ENCODE measurements around the gene NDUFA12.

The NDUFA12 gene

DNA sequence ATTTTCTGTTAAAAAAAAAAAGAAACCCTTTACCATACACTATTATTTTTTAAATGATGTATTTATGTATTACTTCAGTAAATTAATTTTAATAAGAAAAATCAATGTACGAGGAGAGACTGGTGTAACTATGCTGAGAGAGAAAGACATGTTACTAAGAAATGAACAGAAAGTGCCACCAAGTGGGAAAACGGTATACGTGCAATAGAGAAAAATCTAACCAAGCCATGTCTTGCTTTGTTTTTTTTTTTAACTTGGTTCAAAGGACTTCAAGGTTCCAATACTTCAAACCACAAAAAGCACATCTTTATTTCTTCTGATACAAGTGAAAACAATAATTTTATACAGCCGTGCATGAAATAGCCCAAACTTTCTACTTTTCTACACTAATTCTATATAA, 22.9 kb downstream of the NDUFA12 start:
- DNase-seq (ENCODE audit: low read depth), result no peak

DNA sequence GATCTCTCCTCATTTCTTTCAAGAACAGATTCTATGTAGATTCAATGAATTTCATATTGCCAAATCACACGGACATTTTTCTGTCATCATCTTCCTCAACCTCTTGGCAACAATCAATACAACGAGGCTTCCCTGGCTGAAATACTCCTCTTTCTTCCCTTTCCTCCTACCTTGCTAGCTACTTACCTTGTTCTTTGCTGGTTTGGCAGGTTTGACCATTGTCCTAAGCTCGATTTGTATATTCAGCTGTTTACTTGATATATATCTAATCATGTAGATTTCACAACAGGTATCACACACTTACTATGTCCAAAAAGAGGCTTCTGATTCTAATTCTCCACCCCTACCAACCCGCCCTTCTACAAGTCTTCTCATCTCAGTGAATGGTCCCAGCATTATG, 23.6 kb downstream of the NDUFA12 start:
- no peak for DNase-seq (ENCODE audit: low read depth)

DNA sequence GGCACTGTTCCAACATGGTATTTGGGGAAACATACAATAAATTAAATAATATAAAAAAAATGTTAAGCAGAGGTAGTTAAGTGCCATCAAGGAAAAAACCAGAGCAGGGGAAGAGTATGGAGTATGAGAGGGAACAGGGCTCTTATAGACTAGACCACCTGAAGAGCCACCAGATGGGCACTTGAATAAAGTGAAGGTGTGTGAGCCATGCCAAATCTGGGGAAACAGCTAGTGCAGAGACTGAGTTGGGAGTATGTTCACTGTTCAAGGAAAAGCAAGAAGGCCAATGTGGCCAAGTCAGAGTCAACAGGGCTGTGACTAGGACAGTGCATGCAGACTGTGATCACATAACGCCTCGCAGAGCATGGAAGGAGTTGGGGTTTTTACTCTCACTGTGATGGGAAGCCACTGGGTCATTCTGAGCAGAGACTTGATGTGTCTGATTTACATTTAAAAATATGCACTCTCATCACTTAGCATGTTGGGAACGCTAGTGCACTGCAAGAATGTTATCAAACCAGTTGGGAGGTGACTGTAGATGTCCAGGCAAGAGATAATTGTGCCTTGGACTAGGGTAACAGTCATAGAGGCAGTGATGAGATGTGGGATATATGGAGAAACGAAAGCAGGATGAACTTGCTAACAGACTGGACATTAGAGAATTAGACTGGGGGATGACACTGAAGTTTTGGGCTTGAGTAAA, 25.6 kb downstream of the NDUFA12 start:
- DNase-seq (ENCODE audit: low read depth), result no peak

GRCh38 chr12:94973221-94973620, 30.3 kb downstream of the NDUFA12 start:
- DNase-seq (ENCODE audit: low read depth), result no peak

DNA sequence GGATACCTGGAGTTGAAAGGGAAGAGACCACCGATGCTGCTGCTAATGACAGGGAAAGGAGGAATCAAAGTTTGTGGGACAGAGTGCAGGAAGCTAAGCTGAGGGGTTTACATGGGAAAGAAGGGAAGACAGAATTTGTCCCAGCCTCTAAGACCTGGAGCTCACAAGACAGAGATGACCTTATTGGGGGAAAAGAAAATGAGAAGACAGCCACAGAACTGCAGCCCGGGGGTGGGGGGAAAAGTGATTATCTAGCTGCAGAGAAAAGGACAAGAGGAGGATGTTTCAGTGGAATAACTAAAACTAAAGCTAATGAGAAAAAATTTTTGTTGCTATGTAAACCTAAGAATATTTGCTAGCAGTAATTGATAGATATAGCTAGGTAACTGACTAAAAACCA, 30.7 kb downstream of the NDUFA12 start:
- no peak for DNase-seq (ENCODE audit: low read depth)

- no peak for DNase-seq (ENCODE audit: low read depth)
Measured at GRCh38 chr12:94971923-94972322, 31.6 kb downstream of the NDUFA12 start.

DNA sequence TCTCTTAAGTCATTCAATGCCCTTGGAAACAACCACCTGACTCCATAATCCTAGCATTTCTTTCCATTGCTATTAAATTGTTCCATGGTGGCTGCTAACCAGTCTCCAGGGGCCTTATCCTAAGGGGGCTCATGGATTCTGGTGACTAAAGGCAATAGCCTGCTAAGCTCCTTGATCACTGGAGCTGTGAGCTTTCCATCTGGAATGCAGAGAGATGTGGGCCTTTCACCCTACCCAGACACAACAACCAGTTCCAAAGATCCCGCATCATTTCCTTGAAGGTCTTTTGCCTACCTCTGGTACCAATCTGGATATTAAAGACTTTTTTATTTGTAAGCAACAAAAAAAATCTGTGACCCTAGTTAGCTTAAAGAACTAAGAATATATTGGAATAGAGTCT, 32.9 kb downstream of the NDUFA12 start:
- DNase-seq (ENCODE audit: low read depth), result no peak

GRCh38 chr12:94969424-94969823, 34.1 kb downstream of the NDUFA12 start:
- DNase-seq (ENCODE audit: low read depth), result no peak

- no peak for DNase-seq (ENCODE audit: low read depth)
Measured at GRCh38 chr12:94965982-94966630, 37.4 kb downstream of the NDUFA12 start.

GRCh38 chr12:94963649-94964048, 39.8 kb downstream of the NDUFA12 start:
- no peak for DNase-seq (ENCODE audit: low read depth)

- DNase-seq (ENCODE audit: low read depth), result no peak
Measured at GRCh38 chr12:94962670-94963069, 40.8 kb downstream of the NDUFA12 start.

DNA sequence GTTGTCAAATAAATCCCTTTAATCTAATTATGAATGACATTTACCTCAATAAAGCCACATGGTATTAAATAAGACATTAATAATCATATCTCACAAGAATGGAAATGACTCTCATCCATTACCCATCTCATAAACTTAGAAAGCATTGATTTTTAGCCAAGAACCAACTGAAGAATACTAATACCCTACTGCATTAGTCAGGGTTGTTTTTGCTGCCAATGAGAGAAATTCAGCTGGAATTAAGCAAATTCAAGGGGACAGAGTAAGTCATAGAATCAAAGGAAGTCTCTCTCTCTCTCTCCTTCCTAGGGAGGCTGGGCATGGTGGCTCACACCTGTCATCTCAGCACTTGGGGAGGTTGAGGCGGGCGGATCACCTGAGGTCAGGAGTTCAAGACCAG, 41.6 kb downstream of the NDUFA12 start:
- no peak for DNase-seq (ENCODE audit: low read depth)

GRCh38 chr12:94961256-94961824, 42.2 kb downstream of the NDUFA12 start:
- DNase-seq (ENCODE audit: low read depth), result no peak

GRCh38 chr12:94957006-94957405, 46.5 kb downstream of the NDUFA12 start:
- DNase-seq (ENCODE audit: low read depth), result no peak

DNA sequence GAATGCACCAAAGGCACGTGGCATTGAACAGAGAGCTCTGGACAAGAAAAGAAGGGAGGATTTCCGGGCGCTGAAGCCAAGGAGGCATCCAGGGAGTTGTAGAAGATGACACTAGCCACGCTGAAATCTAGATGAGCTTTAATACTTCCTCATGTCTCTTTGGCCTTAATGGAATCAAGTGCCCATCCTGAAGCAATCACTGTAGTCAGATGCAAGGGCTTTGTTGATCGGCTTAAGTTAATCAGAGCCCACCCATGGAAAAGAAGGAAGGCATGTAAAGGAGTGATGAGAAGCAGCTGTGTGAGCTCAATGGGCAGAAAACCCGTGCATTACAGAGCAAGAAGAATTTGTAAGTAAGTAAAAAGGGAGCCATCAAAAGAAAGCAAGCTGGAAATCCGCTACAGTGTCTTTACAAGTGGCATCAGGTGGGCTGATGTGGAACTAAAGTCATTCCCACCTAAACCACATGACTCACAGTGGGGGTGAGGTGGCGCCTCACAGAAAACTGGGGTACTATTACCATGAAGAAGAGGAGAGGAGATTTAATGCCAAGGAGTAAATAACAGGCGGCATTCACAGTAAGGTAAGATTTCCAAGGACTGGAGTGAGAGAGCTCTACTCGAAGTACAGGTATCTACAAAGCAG, 48.4 kb downstream of the NDUFA12 start:
- DNase-seq (ENCODE audit: low read depth), result no peak

DNA sequence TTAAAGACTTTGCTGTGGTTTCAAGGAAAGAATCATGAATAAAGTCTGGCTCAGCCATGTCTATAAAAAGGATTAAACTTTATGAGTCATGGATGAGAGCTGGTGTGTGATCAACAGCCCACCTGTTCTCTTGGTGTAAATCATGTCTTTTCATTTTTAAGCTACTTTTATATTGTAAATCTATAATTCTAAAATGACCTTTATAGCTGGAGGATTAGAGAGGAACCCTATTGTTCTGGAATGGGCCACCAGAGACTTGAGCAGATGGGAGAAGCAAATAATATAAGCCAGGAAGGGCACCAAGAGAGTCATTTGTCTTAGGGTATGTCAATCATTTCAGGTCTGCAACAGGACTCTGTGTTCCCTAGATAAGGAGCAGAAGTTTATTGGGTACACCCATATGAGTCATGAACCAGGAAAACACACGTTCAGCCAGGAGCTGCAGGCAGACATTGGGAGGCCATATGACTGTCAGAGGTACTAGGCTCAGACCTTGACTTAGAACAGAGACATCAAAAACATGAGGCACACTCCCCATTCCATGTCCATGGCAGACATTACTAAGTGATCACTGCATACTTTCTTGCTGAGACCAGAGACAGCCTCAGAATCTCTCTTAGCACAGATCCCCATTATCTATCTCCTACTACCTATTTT, 49.3 kb downstream of the NDUFA12 start:
- DNase-seq (ENCODE audit: low read depth), result no peak

- no peak for DNase-seq (ENCODE audit: low read depth)
Measured at GRCh38 chr12:94952325-94952724, 51.2 kb downstream of the NDUFA12 start.

- DNase-seq (ENCODE audit: low read depth), result no peak
Measured at GRCh38 chr12:94951071-94951934, 52.2 kb downstream of the NDUFA12 start.

DNA sequence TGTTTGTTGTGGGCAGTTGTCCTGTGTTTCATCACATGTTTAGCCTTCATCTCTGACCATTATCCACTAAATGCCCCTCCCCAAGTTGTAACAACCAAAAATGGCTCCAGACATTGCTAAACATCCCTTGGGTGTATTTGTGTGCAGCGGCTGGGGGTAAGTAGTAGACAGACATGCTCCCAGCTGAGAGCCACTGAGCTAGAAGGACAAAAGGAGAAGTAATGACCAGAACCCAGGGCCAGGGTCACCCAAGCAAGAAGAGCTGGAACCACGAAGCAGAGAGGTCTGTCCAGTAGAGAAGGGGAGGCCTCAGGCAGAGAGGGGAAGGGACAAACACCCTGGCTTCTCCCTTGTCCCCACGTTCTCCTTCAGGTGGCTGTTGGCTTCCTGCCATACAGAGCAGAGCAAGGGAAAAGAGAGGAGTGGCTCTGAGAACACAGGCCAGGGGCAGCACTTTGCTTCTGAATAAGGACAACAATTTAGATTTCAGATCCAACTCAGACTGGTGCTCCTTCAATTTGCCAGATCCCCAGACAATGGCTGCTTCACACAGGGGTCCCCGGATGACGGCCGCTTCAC, 55.2 kb downstream of the NDUFA12 start:
- no peak for DNase-seq (ENCODE audit: low read depth)

GRCh38 chr12:94942663-94943062, 60.8 kb downstream of the NDUFA12 start:
- no peak for DNase-seq (ENCODE audit: low read depth)

GRCh38 chr12:94941440-94941862, 62.0 kb downstream of the NDUFA12 start:
- DNase-seq (ENCODE audit: low read depth), result peak; percentile 32

Data from activated T-cell treated with anti-CD3 and anti-CD28 coated beads for 24 hours (primary cell).